Gastrocnemius medialis (tissue), 4 donors: ENCODE data around the gene BEAN1. TPM values are rescaled to one million over a fixed set of nuclear protein-coding genes. Genes with fewer than 3 reads are reported as not detected.

ENCODE experiments used
- ATAC-seq, 2 donors: fragments of 150-250 bp; one replicate each; pipeline ENCODE4 v1.9.1; 2016
- DNase-seq, 2 donors: peaks; one replicate each; pipeline ENCODE4 v3.0.0-alpha.2; 2019
- H3K27ac ChIP-seq, 4 donors: fragments of 200-600 bp; sonication (generic); 1 replicate in 1 of 4; 2 replicates in 3 of 4; pipeline ENCODE4 v1.5.1; 2016 to 2018; ENCODE audit warnings: mild to moderate bottlenecking in 2 of 4, moderate library complexity in 1 of 4
- H3K27me3 ChIP-seq, 3 donors: fragments of 200-600 bp; sonication (generic) in 2 of 3; 1 replicate in 1 of 3; 2 replicates in 2 of 3; pipeline versions ENCODE4 v1.5.1 to v1.6.0; 2016 to 2019; ENCODE audit warnings: mild to moderate bottlenecking in 1 of 3, moderate library complexity in 1 of 3
- H3K36me3 ChIP-seq, 2 donors: fragments of 200-600 bp; sonication (generic) in 1 of 2; one replicate each; pipeline ENCODE4 v1.5.1; 2017 to 2018
- H3K4me1 ChIP-seq, 2 donors: fragments of 200-600 bp; sonication (generic) in 1 of 2; one replicate each; pipeline ENCODE4 v1.5.1; 2016 to 2017; ENCODE audit warnings: mild to moderate bottlenecking in 2 of 2
- H3K4me3 ChIP-seq, 4 donors: fragments of 200-600 bp; sonication (generic) in 3 of 4; 1 replicate in 1 of 4; 2 replicates in 3 of 4; pipeline ENCODE4 v1.5.1; 2016 to 2019; ENCODE audit warnings: mild to moderate bottlenecking in 2 of 4
- H3K9me3 ChIP-seq, 3 donors: fragments of 200-600 bp; sonication (generic) in 2 of 3; 1 replicate in 1 of 3; 2 replicates in 2 of 3; pipeline ENCODE4 v1.5.1; 2016 to 2019
- POLR2A ChIP-seq, 2 donors: fragments of 450-650 bp; IDR thresholded peaks; one replicate each; pipeline ENCODE4 v1.6.1; 2017; ENCODE audit warnings: antibody characterized with exemption in 2 of 2, mild to moderate bottlenecking in 2 of 2, moderate library complexity in 2 of 2
- in situ Hi-C, 4 donors: fragments of 200-750 bp; cut with MboI; loops; one replicate each; pipeline versions ENCODE4 v1.15.0 to v1.8.0; 2017; ENCODE audit warnings: low sequenced_read_pairs in 4 of 4
- intact Hi-C: fragments of 100-400 bp; cut with DNase I; formaldehyde crosslinking; loops from one replicate; pipeline ENCODE4 v1.15.1; 2023; ENCODE audit warnings: low total_unique reads
- total RNA-seq, 4 donors: library from RNA; depleted of rRNA; stranded (reverse); fragments of >200 nt; gene quantifications; one replicate each; pipeline versions ENCODE4 v1.1.0 to v1.2.3, GENCODE V29; 2016
- TF ChIP-seq, protein P1 (sequence below), 5 experiments: fragments of 450-650 bp in 3 of 5; fragments of 200-600 bp in 2 of 5; sonication (generic) in 2 of 5; IDR thresholded peaks in 4 of 5; conservative IDR thresholded peaks in 1 of 5; 1 replicate in 4 of 5; 2 replicates in 1 of 5; pipeline ENCODE4 v1.5.1; 2016 to 2019; ENCODE audit warnings: antibody characterized with exemption in 5 of 5, mild to moderate bottlenecking in 3 of 5, moderate library complexity in 3 of 5

BEAN1 gene
- total RNA-seq, 4 donors from 2014 or later: not detected

- H3K27me3 ChIP-seq: no peaks in the 10 kb centered on the region
- H3K4me3 ChIP-seq: no peak overlapping the region
- intact Hi-C loops (no loop called here), in situ Hi-C loops (no loop called here)
- H3K36me3 ChIP-seq: peaks cover 0 to 5% of the 10 kb centered on the region in 2 donors
- DNase-seq: no peak
- no peak for ATAC-seq
- H3K9me3 ChIP-seq: no peaks in the 10 kb centered on the region
- no peak overlapping the region for H3K27ac ChIP-seq
- H3K4me1 ChIP-seq: no peaks in the 10 kb centered on the region
- no peak for TF ChIP-seq POLR2A (IDR thresholded peaks at IDR 0.05)
- TF ChIP-seq, protein P1, sequence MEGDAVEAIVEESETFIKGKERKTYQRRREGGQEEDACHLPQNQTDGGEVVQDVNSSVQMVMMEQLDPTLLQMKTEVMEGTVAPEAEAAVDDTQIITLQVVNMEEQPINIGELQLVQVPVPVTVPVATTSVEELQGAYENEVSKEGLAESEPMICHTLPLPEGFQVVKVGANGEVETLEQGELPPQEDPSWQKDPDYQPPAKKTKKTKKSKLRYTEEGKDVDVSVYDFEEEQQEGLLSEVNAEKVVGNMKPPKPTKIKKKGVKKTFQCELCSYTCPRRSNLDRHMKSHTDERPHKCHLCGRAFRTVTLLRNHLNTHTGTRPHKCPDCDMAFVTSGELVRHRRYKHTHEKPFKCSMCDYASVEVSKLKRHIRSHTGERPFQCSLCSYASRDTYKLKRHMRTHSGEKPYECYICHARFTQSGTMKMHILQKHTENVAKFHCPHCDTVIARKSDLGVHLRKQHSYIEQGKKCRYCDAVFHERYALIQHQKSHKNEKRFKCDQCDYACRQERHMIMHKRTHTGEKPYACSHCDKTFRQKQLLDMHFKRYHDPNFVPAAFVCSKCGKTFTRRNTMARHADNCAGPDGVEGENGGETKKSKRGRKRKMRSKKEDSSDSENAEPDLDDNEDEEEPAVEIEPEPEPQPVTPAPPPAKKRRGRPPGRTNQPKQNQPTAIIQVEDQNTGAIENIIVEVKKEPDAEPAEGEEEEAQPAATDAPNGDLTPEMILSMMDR (IDR thresholded peaks at IDR 0.05 in 4 of 5, conservative IDR thresholded peaks at IDR 0.05 in 1 of 5): no peak
Observed at GRCh38 chr16:66389256-66390176, 37.6 kb upstream of the BEAN1 start.

- Histone ChIP-seq H3K27me3 (no peaks in the 10 kb centered on the region), H3K27ac (no peak overlapping the region), H3K4me1 (no peaks in the 10 kb centered on the region), H3K9me3 (no peaks in the 10 kb centered on the region), H3K36me3 (peaks cover 0 to 5% of the 10 kb centered on the region in 2 donors), H3K4me3 (no peak overlapping the region)
- ATAC-seq: no peak
- no peak for DNase-seq
- no peak for TF ChIP-seq POLR2A (IDR thresholded peaks at IDR 0.05)
- TF ChIP-seq, protein P1 (IDR thresholded peaks at IDR 0.05 in 4 of 5, conservative IDR thresholded peaks at IDR 0.05 in 1 of 5): no peak
- in situ Hi-C loops (no loop called here), intact Hi-C loops (no loop called here)
Observed at GRCh38 chr16:66390346-66391108, 36.6 kb upstream of the BEAN1 start.

DNA sequence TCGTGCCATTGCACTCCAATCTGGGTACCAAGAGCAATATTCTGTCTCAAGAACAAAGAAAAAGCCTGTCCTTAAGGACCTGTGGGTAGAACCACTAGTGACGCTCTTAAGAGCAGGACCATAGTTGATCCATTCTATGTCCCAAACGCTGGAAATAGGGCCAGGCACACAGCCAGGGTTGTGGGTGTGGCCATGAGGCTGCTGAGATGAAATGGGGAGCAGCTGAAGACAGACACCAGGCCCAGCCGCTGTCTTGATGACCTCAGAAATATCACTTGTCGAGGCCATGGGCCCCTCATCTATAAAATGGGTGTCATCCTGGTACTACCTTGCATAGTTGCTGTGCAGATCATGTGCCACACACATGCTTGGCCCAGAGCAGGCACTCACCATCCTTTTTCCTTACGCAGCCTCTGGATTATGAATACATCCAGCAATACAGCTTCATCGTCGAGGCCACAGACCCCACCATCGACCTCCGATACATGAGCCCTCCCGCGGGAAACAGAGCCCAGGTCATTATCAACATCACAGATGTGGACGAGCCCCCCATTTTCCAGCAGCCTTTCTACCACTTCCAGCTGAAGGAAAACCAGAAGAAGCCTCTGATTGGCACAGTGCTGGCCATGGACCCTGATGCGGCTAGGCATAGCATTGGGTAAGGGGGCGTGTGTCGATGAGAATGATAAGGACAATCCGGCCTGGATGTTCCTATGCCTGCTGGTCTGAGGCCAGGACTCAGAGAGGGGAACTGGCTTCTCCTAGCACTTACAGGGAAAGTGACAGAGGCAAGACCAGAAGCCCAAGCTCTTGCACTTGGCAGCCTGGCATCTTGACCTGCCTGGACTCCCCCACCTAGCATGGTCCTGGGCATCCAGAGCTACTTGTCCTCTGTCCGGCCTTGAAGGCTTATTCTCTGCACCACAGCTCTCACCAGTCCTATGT, 35.1 kb upstream of the BEAN1 start:
- H3K9me3 ChIP-seq: no peaks in the 10 kb centered on the region
- ATAC-seq (no peak), DNase-seq (no peak)
- intact Hi-C loops (no loop called here), in situ Hi-C loops (no loop called here)
- H3K27me3 ChIP-seq: no peaks in the 10 kb centered on the region
- H3K27ac ChIP-seq: no peak overlapping the region
- no peak overlapping the region for H3K4me3 ChIP-seq
- no peaks in the 10 kb centered on the region for H3K4me1 ChIP-seq
- TF ChIP-seq, protein P1 (IDR thresholded peaks at IDR 0.05 in 4 of 5, conservative IDR thresholded peaks at IDR 0.05 in 1 of 5): no peak
- TF ChIP-seq POLR2A (IDR thresholded peaks at IDR 0.05): no peak
- H3K36me3 ChIP-seq: peaks cover 0 to 5% of the 10 kb centered on the region in 2 donors

DNA sequence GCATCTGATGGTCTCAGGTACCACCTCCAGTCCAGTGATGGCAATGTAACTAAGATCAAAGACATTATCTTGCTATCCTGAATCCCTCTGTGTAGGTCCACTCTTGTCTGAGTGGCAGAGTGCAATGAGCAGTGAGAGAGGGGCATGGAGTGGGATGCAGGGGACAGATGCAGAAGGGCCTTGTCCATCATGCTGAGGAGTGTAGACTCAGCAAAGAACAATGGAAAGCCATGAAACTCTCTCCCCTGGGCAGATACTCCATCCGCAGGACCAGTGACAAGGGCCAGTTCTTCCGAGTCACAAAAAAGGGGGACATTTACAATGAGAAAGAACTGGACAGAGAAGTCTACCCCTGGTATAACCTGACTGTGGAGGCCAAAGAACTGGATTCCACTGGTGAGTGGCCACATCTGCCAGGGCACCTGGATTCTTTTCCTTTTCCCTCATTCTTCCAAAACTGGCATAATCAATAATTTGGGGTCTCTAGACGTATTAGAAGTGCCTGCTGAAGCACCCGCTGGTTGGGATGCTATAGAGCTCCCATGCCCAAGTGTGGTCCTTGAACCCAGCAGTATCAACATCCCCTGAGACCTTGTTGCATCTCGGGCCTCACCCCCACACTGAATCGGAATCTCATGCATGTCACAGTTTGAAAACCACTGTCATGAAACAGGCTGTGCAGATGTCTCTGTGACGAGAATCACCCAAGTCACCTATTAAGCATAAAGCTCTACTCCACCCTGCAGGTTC, 31.1 kb upstream of the BEAN1 start:
- DNase-seq: no peak
- ATAC-seq: no peak
- no peak overlapping the region for H3K4me3 ChIP-seq
- in situ Hi-C loops (no loop called here), intact Hi-C loops (no loop called here)
- no peaks in the 10 kb centered on the region for H3K27me3 ChIP-seq
- peaks cover 3 to 10% of the 10 kb centered on the region in 2 donors for H3K4me1 ChIP-seq
- no peak for TF ChIP-seq POLR2A (IDR thresholded peaks at IDR 0.05)
- H3K9me3 ChIP-seq: no peaks in the 10 kb centered on the region
- no peaks in the 10 kb centered on the region for H3K36me3 ChIP-seq
- no peak overlapping the region for H3K27ac ChIP-seq
